ENCODE data around the gene GIT2. TPM values are rescaled to one million over a fixed set of nuclear protein-coding genes. Genes with fewer than 3 reads are reported as not detected.

Gene GIT2
- total and polyA plus RNA-seq, 10 of the 15 experiments (the other 5 are each of a cell fraction or from before 2014, with no cell fraction given) = 9.1 to 49.9 (median 43.9) TPM

DNA sequence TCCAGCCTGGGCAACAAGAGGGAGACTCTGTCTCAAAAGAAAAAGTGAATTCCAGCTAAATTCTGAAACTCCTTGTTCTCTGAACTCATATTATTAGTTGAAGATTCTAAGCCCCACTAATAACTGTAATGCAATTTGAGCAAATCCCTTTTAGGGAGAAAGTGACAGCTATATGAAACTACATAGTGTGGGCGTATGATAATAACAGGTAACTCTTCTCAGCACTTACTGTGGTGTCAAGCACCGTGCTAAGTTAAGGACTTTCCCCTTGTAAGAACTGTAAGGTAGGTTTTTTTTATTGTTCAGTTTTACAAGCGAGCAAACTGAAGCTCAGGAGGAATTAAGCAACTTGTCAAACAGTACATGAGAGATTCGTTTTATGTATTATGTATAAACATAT lies 8.4 kb upstream of the GIT2 start (continued):
- TF ChIP-seq, protein P1, sequence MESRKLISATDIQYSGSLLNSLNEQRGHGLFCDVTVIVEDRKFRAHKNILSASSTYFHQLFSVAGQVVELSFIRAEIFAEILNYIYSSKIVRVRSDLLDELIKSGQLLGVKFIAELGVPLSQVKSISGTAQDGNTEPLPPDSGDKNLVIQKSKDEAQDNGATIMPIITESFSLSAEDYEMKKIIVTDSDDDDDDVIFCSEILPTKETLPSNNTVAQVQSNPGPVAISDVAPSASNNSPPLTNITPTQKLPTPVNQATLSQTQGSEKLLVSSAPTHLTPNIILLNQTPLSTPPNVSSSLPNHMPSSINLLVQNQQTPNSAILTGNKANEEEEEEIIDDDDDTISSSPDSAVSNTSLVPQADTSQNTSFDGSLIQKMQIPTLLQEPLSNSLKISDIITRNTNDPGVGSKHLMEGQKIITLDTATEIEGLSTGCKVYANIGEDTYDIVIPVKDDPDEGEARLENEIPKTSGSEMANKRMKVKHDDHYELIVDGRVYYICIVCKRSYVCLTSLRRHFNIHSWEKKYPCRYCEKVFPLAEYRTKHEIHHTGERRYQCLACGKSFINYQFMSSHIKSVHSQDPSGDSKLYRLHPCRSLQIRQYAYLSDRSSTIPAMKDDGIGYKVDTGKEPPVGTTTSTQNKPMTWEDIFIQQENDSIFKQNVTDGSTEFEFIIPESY (IDR thresholded peaks at IDR 0.05) = no peak
- TF ChIP-seq MTA2 (IDR thresholded peaks at IDR 0.05; ENCODE audit: low read depth) = peak; percentile 45; the same call in 1 of the 2 replicates
- no peak for TF ChIP-seq RCOR1 (conservative IDR thresholded peaks at IDR 0.05; ENCODE audit: low read depth, low read length)
- TF ChIP-seq, protein P2, sequence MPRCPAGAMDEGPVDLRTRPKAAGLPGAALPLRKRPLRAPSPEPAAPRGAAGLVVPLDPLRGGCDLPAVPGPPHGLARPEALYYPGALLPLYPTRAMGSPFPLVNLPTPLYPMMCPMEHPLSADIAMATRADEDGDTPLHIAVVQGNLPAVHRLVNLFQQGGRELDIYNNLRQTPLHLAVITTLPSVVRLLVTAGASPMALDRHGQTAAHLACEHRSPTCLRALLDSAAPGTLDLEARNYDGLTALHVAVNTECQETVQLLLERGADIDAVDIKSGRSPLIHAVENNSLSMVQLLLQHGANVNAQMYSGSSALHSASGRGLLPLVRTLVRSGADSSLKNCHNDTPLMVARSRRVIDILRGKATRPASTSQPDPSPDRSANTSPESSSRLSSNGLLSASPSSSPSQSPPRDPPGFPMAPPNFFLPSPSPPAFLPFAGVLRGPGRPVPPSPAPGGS (IDR thresholded peaks at IDR 0.05; ENCODE audit: borderline replicate concordance, insufficient read depth, low read depth, low read length, poor library complexity, severe bottlenecking) = no peak
- peak in 1 of 2 experiments; percentile 79; a peak in 1 of 3 replicates for TF ChIP-seq EGR1 (IDR thresholded peaks at IDR 0.05; ENCODE audit: borderline replicate concordance in 1 of 2, low read depth in 2 of 2, low read length in 2 of 2)
- TF ChIP-seq RBBP5 (conservative IDR thresholded peaks at IDR 0.05) = no peak
- TF ChIP-seq, protein P3, sequence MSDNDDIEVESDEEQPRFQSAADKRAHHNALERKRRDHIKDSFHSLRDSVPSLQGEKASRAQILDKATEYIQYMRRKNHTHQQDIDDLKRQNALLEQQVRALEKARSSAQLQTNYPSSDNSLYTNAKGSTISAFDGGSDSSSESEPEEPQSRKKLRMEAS (IDR thresholded peaks at IDR 0.05; ENCODE audit: low read depth, low read length) = no peak
- TF ChIP-seq, protein P4, sequence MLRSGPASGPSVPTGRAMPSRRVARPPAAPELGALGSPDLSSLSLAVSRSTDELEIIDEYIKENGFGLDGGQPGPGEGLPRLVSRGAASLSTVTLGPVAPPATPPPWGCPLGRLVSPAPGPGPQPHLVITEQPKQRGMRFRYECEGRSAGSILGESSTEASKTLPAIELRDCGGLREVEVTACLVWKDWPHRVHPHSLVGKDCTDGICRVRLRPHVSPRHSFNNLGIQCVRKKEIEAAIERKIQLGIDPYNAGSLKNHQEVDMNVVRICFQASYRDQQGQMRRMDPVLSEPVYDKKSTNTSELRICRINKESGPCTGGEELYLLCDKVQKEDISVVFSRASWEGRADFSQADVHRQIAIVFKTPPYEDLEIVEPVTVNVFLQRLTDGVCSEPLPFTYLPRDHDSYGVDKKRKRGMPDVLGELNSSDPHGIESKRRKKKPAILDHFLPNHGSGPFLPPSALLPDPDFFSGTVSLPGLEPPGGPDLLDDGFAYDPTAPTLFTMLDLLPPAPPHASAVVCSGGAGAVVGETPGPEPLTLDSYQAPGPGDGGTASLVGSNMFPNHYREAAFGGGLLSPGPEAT (IDR thresholded peaks at IDR 0.05; ENCODE audit: low read depth) = peak; percentile 66; the same call in 1 of the 2 replicates
- TF ChIP-seq, protein P5, sequence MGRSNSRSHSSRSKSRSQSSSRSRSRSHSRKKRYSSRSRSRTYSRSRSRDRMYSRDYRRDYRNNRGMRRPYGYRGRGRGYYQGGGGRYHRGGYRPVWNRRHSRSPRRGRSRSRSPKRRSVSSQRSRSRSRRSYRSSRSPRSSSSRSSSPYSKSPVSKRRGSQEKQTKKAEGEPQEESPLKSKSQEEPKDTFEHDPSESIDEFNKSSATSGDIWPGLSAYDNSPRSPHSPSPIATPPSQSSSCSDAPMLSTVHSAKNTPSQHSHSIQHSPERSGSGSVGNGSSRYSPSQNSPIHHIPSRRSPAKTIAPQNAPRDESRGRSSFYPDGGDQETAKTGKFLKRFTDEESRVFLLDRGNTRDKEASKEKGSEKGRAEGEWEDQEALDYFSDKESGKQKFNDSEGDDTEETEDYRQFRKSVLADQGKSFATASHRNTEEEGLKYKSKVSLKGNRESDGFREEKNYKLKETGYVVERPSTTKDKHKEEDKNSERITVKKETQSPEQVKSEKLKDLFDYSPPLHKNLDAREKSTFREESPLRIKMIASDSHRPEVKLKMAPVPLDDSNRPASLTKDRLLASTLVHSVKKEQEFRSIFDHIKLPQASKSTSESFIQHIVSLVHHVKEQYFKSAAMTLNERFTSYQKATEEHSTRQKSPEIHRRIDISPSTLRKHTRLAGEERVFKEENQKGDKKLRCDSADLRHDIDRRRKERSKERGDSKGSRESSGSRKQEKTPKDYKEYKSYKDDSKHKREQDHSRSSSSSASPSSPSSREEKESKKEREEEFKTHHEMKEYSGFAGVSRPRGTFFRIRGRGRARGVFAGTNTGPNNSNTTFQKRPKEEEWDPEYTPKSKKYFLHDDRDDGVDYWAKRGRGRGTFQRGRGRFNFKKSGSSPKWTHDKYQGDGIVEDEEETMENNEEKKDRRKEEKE (IDR thresholded peaks at IDR 0.05) = no peak
- TF ChIP-seq BMI1 (IDR thresholded peaks at IDR 0.05; ENCODE audit: borderline replicate concordance) = no peak
- no peak for TF ChIP-seq GABPA (IDR thresholded peaks at IDR 0.05; ENCODE audit: low read depth)
- no peak for TF ChIP-seq SMC3 (IDR thresholded peaks at IDR 0.05; ENCODE audit: borderline replicate concordance, low read length)
- TF ChIP-seq TAF1 (IDR thresholded peaks at IDR 0.05; ENCODE audit: borderline replicate concordance, low read depth, low read length) = no peak
- TF ChIP-seq, protein P6, sequence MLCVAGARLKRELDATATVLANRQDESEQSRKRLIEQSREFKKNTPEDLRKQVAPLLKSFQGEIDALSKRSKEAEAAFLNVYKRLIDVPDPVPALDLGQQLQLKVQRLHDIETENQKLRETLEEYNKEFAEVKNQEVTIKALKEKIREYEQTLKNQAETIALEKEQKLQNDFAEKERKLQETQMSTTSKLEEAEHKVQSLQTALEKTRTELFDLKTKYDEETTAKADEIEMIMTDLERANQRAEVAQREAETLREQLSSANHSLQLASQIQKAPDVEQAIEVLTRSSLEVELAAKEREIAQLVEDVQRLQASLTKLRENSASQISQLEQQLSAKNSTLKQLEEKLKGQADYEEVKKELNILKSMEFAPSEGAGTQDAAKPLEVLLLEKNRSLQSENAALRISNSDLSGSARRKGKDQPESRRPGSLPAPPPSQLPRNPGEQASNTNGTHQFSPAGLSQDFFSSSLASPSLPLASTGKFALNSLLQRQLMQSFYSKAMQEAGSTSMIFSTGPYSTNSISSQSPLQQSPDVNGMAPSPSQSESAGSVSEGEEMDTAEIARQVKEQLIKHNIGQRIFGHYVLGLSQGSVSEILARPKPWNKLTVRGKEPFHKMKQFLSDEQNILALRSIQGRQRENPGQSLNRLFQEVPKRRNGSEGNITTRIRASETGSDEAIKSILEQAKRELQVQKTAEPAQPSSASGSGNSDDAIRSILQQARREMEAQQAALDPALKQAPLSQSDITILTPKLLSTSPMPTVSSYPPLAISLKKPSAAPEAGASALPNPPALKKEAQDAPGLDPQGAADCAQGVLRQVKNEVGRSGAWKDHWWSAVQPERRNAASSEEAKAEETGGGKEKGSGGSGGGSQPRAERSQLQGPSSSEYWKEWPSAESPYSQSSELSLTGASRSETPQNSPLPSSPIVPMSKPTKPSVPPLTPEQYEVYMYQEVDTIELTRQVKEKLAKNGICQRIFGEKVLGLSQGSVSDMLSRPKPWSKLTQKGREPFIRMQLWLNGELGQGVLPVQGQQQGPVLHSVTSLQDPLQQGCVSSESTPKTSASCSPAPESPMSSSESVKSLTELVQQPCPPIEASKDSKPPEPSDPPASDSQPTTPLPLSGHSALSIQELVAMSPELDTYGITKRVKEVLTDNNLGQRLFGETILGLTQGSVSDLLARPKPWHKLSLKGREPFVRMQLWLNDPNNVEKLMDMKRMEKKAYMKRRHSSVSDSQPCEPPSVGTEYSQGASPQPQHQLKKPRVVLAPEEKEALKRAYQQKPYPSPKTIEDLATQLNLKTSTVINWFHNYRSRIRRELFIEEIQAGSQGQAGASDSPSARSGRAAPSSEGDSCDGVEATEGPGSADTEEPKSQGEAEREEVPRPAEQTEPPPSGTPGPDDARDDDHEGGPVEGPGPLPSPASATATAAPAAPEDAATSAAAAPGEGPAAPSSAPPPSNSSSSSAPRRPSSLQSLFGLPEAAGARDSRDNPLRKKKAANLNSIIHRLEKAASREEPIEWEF (IDR thresholded peaks at IDR 0.05; ENCODE audit: insufficient replicate concordance, low read depth, low read length) = no peak
- TF ChIP-seq RELA (IDR thresholded peaks at IDR 0.05; ENCODE audit: borderline replicate concordance, partially characterized antibody) = no peak
- TF ChIP-seq STAT1 (conservative IDR thresholded peaks at IDR 0.05) = no peak
- no peak for TF ChIP-seq ZSCAN29 (IDR thresholded peaks at IDR 0.05)
